ENCODE data around the gene RGPD3.

The RGPD3 gene

GRCh38 chr2:106344302-106344701 is 123.9 kb downstream of the RGPD3 start:
- DNase-seq (ENCODE audit: low read depth, low spot score), result no peak
- no peak overlapping the region for H3K27ac ChIP-seq

GRCh38 chr2:106343274-106343673 is 124.9 kb downstream of the RGPD3 start:
- no peak overlapping the region for H3K27ac ChIP-seq
- no peak for DNase-seq (ENCODE audit: low read depth, low spot score)

- DNase-seq (ENCODE audit: low read depth, low spot score), result no peak
- no peak overlapping the region for H3K27ac ChIP-seq
These were observed 125.4 kb downstream of the RGPD3 start for GRCh38 chr2:106342831-106343251.

GRCh38 chr2:106341666-106342065 is 126.5 kb downstream of the RGPD3 start:
- no peak for DNase-seq (ENCODE audit: low read depth, low spot score)
- no peak overlapping the region for H3K27ac ChIP-seq

Data from epithelial cell of prostate (primary cell).